ENCODE data around the gene RPGRIP1. TPM values are rescaled to one million over a fixed set of nuclear protein-coding genes. Genes with fewer than 3 reads are reported as not detected.

The RPGRIP1 gene
- total and polyA plus RNA-seq, 2 donors (not counting 1 experiment from before 2014, with no cell fraction given) = 0.22 to 0.86 TPM

- H3K9ac ChIP-seq (ENCODE audit: low read length) = no peak overlapping the region
Measured at GRCh38 chr14:21298358-21298757, 18.5 kb downstream of the RPGRIP1 start.

More at GRCh38 chr14:21298358-21298757, 18.5 kb downstream of the RPGRIP1 start:
- Histone ChIP-seq H3K4me1 (ENCODE audit: control insufficient read depth in 2 of 2, insufficient read depth in 2 of 2, low read length in 2 of 2) (peaks cover 0 to 11% of the 10 kb centered on the region in 2 donors), H3K27me3 (replicated peaks in 1 of 4; ENCODE audit: control extremely low read depth in 1 of 4, control insufficient read depth in 3 of 4, insufficient read depth in 4 of 4, low read length in 3 of 4) (peaks cover 0 to 6% (median 0%) of the 10 kb centered on the region in 4 experiments), H3K27ac (ENCODE audit: low read length in 2 of 2) (no peak overlapping the region), H4K20me1 (ENCODE audit: control insufficient read depth, insufficient read depth, low read length, poor library complexity, severe bottlenecking) (no peaks in the 10 kb centered on the region), H3K4me2 (replicated peaks; ENCODE audit: low read depth, low read length, poor library complexity, severe bottlenecking) (no peak overlapping the region), H2AFZ (ENCODE audit: insufficient read depth, low read depth, low read length, poor library complexity, severe bottlenecking) (no peak overlapping the region), H3K9me3 (ENCODE audit: control extremely low read depth in 1 of 3, control insufficient read depth in 2 of 3, insufficient read depth in 1 of 3, low read length in 2 of 3) (peaks cover 0 to 4% (median 0%) of the 10 kb centered on the region in 3 donors), H3K4me3 (ENCODE audit: control extremely low read depth in 1 of 5, extremely low read depth in 1 of 5, insufficient read depth in 1 of 5, low read depth in 2 of 5, low read length in 4 of 5) (no peak overlapping the region), H3K36me3 (replicated peaks in 1 of 2; ENCODE audit: control extremely low read depth in 1 of 2, control insufficient read depth in 1 of 2, extremely low read depth in 1 of 2, insufficient read depth in 2 of 2, low read length in 1 of 2) (no peaks in the 10 kb centered on the region), H3K79me2 (ENCODE audit: control insufficient read depth, insufficient read depth, low read length) (no peaks in the 10 kb centered on the region)
- ChIA-PET CTCF (interaction anchor here (1.2 kb wide), 1 partner anchor 13 kb away, joined by 3 read pairs; no protein-coding TSS in a partner anchor), POLR2A (no interaction called here)
- Mint-ChIP-seq H3K9me3 (ENCODE audit: insufficient read depth) (no peaks in the 10 kb centered on the region), H3K4me3 (no peak overlapping the region), H3K27me3 (no peaks in the 10 kb centered on the region), H3K27ac (no peak overlapping the region), H3K4me1 (peaks cover 13% of the 10 kb centered on the region)
- TF ChIP-seq EZH2 (IDR thresholded peaks at IDR 0.05; ENCODE audit: borderline replicate concordance, insufficient read depth, low read depth, low read length, poor library complexity, severe bottlenecking) (no peak), CTCF (IDR thresholded peaks at IDR 0.05) (no peak)
- 86% methylated on average over 11 of the region's 12 CpGs for WGBS (ENCODE audit: insufficient coverage)
- DNase-seq (no peak), ATAC-seq (ENCODE audit: low read depth) (no peak)
- intact Hi-C loops (cut with micrococcal nuclease) = no loop called here
